Mesenchymal stem cell (in vitro differentiated cells and primary cell): ENCODE measurements around the gene ARGLU1.
A peak's percentile ranks its signal among the peaks of the same experiment; 100 is the strongest.

Experiments
- DNase-seq: peaks from one replicate; pipeline ENCODE4 v3.0.0-alpha.2; 2013
- H2AFZ ChIP-seq: one replicate; pipeline ENCODE4 v1.6.1; 2013; ENCODE audit warnings: low read depth, mild to moderate bottlenecking, control low read depth, inconsistent platforms, low read length, moderate library complexity
- H2AK5ac ChIP-seq: 2 replicates; pipeline ENCODE4 v1.6.1; 2013; ENCODE audit warnings: low read length, moderate library complexity, mild to moderate bottlenecking, inconsistent platforms; ENCODE audit not compliant: severe bottlenecking
- H2BK120ac ChIP-seq: one replicate; pipeline ENCODE4 v1.6.1; 2013; ENCODE audit warnings: low read depth, mild to moderate bottlenecking, inconsistent platforms, low read length, moderate library complexity
- H2BK12ac ChIP-seq, 2 experiments: one replicate each; pipeline ENCODE4 v1.6.1; 2013; ENCODE audit warnings: inconsistent platforms in 2 of 2, low read length in 2 of 2, mild to moderate bottlenecking in 2 of 2, moderate library complexity in 2 of 2, control low read depth in 1 of 2
- H2BK15ac ChIP-seq: one replicate; pipeline ENCODE4 v1.6.1; 2013; ENCODE audit warnings: mild to moderate bottlenecking, low read depth, inconsistent platforms; ENCODE audit not compliant: poor library complexity, severe bottlenecking
- H2BK5ac ChIP-seq: 2 replicates; pipeline ENCODE4 v1.6.1; 2013; ENCODE audit warnings: low read depth, mild to moderate bottlenecking, low read length, control low read depth, inconsistent platforms; ENCODE audit not compliant: poor library complexity, severe bottlenecking
- H3K14ac ChIP-seq, 2 experiments: one replicate each; pipeline ENCODE4 v1.6.1; 2013; ENCODE audit warnings: inconsistent platforms in 2 of 2, low read length in 2 of 2, control low read depth in 1 of 2, mild to moderate bottlenecking in 1 of 2, moderate library complexity in 1 of 2
- H3K18ac ChIP-seq, 2 experiments: one replicate each; pipeline ENCODE4 v1.6.1; 2013; ENCODE audit warnings: inconsistent platforms in 2 of 2, low read length in 2 of 2, control low read depth in 1 of 2, low read depth in 1 of 2, mild to moderate bottlenecking in 1 of 2
- H3K23ac ChIP-seq, 2 experiments: one replicate each; pipeline ENCODE4 v1.6.1; 2013; ENCODE audit warnings: inconsistent platforms in 2 of 2, low read length in 2 of 2, mild to moderate bottlenecking in 2 of 2, moderate library complexity in 2 of 2, control low read depth in 1 of 2
- H3K27ac ChIP-seq: 2 replicates; pipeline ENCODE4 v1.5.1; 2013; ENCODE audit warnings: mild to moderate bottlenecking, moderate library complexity, low read length, control low read depth, inconsistent platforms; ENCODE audit not compliant: poor library complexity, severe bottlenecking
- H3K27me3 ChIP-seq, 2 experiments: 2 replicates each; pipeline versions ENCODE4 v1.6.1 to v1.7.0; 2013; ENCODE audit warnings: low read length in 2 of 2, mild to moderate bottlenecking in 2 of 2, moderate library complexity in 2 of 2, control low read depth in 1 of 2, inconsistent platforms in 1 of 2; ENCODE audit not compliant: control insufficient read depth in 1 of 2, insufficient read depth in 1 of 2
- H3K36me3 ChIP-seq, 2 experiments: 2 replicates each; pipeline versions ENCODE4 v1.6.1 to v1.7.0; 2013; ENCODE audit warnings: low read length in 2 of 2, control low read depth in 1 of 2, inconsistent platforms in 1 of 2, low read depth in 1 of 2, mild to moderate bottlenecking in 1 of 2; ENCODE audit not compliant: insufficient read depth in 2 of 2, control insufficient read depth in 1 of 2
- H3K4ac ChIP-seq, 2 experiments: one replicate each; pipeline ENCODE4 v1.6.1; 2013; ENCODE audit warnings: inconsistent platforms in 2 of 2, low read length in 2 of 2, mild to moderate bottlenecking in 2 of 2, moderate library complexity in 2 of 2, control low read depth in 1 of 2, low read depth in 1 of 2
- H3K4me1 ChIP-seq: 2 replicates; pipeline ENCODE4 v1.6.1; 2013; ENCODE audit warnings: low read depth, low read length, control low read depth; ENCODE audit not compliant: control insufficient read depth, insufficient read depth
- H3K4me2 ChIP-seq: 2 replicates; pipeline ENCODE4 v1.6.1; 2013; ENCODE audit warnings: low read length, mild to moderate bottlenecking, inconsistent platforms; ENCODE audit not compliant: poor library complexity, severe bottlenecking
- H3K4me3 ChIP-seq, 2 experiments: 2 replicates each; pipeline versions ENCODE4 v1.5.1 to v1.7.0; 2013; ENCODE audit warnings: low read length in 2 of 2, mild to moderate bottlenecking in 2 of 2, control low read depth in 1 of 2, low read depth in 1 of 2; ENCODE audit not compliant: insufficient read depth in 1 of 2
- H3K79me1 ChIP-seq: replicated peaks from 2 replicates; pipeline ENCODE4 v1.6.1; 2013; ENCODE audit warnings: mild to moderate bottlenecking, control low read depth, low read length, inconsistent platforms; ENCODE audit not compliant: poor library complexity, severe bottlenecking
- H3K9ac ChIP-seq: 2 replicates; pipeline ENCODE4 v1.7.0; 2013; ENCODE audit warnings: mild to moderate bottlenecking, low read length, moderate library complexity
- H3K9me3 ChIP-seq: 2 replicates; pipeline ENCODE4 v1.7.0; 2013; ENCODE audit warnings: mild to moderate bottlenecking, low read length; ENCODE audit not compliant: control insufficient read depth
- H4K8ac ChIP-seq: one replicate; pipeline ENCODE4 v1.6.1; 2013; ENCODE audit warnings: inconsistent platforms, mild to moderate bottlenecking, low read length, moderate library complexity
- H4K91ac ChIP-seq: one replicate; pipeline ENCODE4 v1.6.1; 2013; ENCODE audit warnings: mild to moderate bottlenecking, low read length, inconsistent platforms
- WGBS: methylation state at CpG from one replicate; pipeline ENCODE4 v1.1.7; 2013; ENCODE audit warnings: mixed read lengths; 5-methylcytosine and 5-hydroxymethylcytosine counted together

The ARGLU1 gene

DNA sequence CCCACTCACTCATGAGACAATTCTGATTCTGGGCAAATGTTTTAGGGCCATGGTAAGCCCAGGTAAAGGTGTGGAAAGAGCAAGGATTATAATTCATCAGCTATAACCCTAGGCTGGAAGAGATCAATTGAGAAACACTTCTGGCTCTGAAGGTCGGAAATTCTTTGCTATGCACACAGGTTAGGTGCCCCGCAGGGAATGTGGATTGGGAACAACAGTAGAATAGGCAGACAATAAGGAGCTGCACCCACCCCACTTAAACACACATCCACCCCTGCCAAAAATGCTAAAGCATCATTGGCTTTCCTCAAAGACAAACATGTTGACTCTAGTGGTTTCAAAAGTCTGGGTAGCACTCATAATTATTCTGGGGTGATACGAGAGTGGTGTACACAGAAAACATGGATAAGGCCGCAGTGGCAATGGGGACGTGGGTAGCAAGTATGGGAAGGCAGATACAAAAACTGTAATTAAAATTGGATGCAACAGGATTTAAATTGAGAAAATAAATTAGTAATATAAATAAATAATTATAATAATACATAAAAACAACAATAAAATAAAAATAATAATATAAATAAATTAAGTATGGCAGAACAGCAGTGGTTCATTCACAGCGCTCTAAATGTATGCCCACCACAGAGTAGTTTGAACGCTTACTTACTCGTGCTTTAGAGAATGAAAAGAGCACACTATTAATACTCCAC lies 41.0 kb downstream of the ARGLU1 start:
- 95% methylated on average over 7 of the region's 8 CpGs for WGBS
- no peak overlapping the region for H2AFZ ChIP-seq
- no peak for DNase-seq

GRCh38 chr13:106525865-106526264 lies 42.1 kb downstream of the ARGLU1 start:
- Histone ChIP-seq H3K4me1 (peaks cover 15% of the 10 kb centered on the region), H3K27me3 (no peaks in the 10 kb centered on the region), H2AK5ac (no peak overlapping the region), H3K4ac (peak overlapping the region in 1 of 2 experiments; percentile 15), H3K23ac (no peak overlapping the region), H3K4me2 (no peak overlapping the region), H3K4me3 (no peak overlapping the region), H3K79me1 (peaks cover 3% of the 10 kb centered on the region), H2AFZ (no peak overlapping the region), H3K9ac (no peak overlapping the region), H2BK15ac (no peak overlapping the region), H3K36me3 (peaks cover 0 to 8% of the 10 kb centered on the region in 2 experiments), H3K14ac (no peak overlapping the region), H3K9me3 (no peaks in the 10 kb centered on the region), H4K91ac (no peak overlapping the region), H3K18ac (no peak overlapping the region), H4K8ac (no peak overlapping the region), H2BK120ac (no peak overlapping the region), H2BK5ac (no peak overlapping the region), H3K27ac (no peak overlapping the region), H2BK12ac (peak overlapping the region in 1 of 2 experiments; percentile 50)
- no peak for DNase-seq
- WGBS: 97% methylated on average over 3 of the region's 3 CpGs

More for the DNA sequence above, 41.0 kb downstream of the ARGLU1 start:
- Histone ChIP-seq H3K79me1 (peaks cover 3% of the 10 kb centered on the region), H2BK5ac (no peak overlapping the region), H3K4me3 (no peak overlapping the region), H4K8ac (no peak overlapping the region), H3K36me3 (peaks cover 0 to 8% of the 10 kb centered on the region in 2 experiments), H3K27me3 (no peaks in the 10 kb centered on the region), H3K27ac (no peak overlapping the region), H2BK15ac (no peak overlapping the region), H3K18ac (no peak overlapping the region), H4K91ac (no peak overlapping the region), H3K9me3 (no peaks in the 10 kb centered on the region), H2AK5ac (no peak overlapping the region), H3K4ac (peak overlapping the region in 1 of 2 experiments; percentile 37), H3K4me1 (peaks cover 15% of the 10 kb centered on the region), H3K4me2 (no peak overlapping the region), H3K23ac (no peak overlapping the region), H2BK120ac (no peak overlapping the region), H3K14ac (no peak overlapping the region), H2BK12ac (no peak overlapping the region), H3K9ac (no peak overlapping the region)

GRCh38 chr13:106524108-106524507 lies 43.8 kb downstream of the ARGLU1 start:
- 93% methylated on average over 2 of the region's 2 CpGs for WGBS
- H2BK120ac ChIP-seq: no peak overlapping the region
- H3K27me3 ChIP-seq: no peaks in the 10 kb centered on the region
- H3K9ac ChIP-seq: no peak overlapping the region
- H3K4me2 ChIP-seq: no peak overlapping the region
- H2BK15ac ChIP-seq: no peak overlapping the region
- H2AFZ ChIP-seq: no peak overlapping the region
- H3K23ac ChIP-seq: no peak overlapping the region
- no peak for DNase-seq
- peaks cover 0 to 8% of the 10 kb centered on the region in 2 experiments for H3K36me3 ChIP-seq
- no peak overlapping the region for H4K8ac ChIP-seq
- no peak overlapping the region for H3K27ac ChIP-seq
- peaks cover 7% of the 10 kb centered on the region for H3K79me1 ChIP-seq
- H3K4ac ChIP-seq: no peak overlapping the region
- no peak overlapping the region for H2AK5ac ChIP-seq
- no peak overlapping the region for H3K14ac ChIP-seq
- H2BK12ac ChIP-seq: no peak overlapping the region
- no peak overlapping the region for H2BK5ac ChIP-seq
- no peak overlapping the region for H3K18ac ChIP-seq
- H3K9me3 ChIP-seq: no peaks in the 10 kb centered on the region
- no peak overlapping the region for H3K4me3 ChIP-seq
- peaks cover 17% of the 10 kb centered on the region for H3K4me1 ChIP-seq
- no peak overlapping the region for H4K91ac ChIP-seq

- H3K27ac ChIP-seq: no peak overlapping the region
- H3K9me3 ChIP-seq: no peaks in the 10 kb centered on the region
- no peak overlapping the region for H3K9ac ChIP-seq
- no peak overlapping the region for H4K8ac ChIP-seq
- H3K4me3 ChIP-seq: no peak overlapping the region
- no peak overlapping the region for H2BK15ac ChIP-seq
- peak overlapping the region; percentile 35 for H2AK5ac ChIP-seq
- peaks cover 0 to 10% of the 10 kb centered on the region in 2 experiments for H3K36me3 ChIP-seq
- no peak overlapping the region for H2BK5ac ChIP-seq
- no peak overlapping the region for H3K23ac ChIP-seq
- H3K79me1 ChIP-seq: peaks cover 7% of the 10 kb centered on the region
- no peak overlapping the region for H2AFZ ChIP-seq
- H3K4ac ChIP-seq: no peak overlapping the region
- H3K27me3 ChIP-seq: no peaks in the 10 kb centered on the region
- DNase-seq: no peak
- H2BK120ac ChIP-seq: no peak overlapping the region
- peak overlapping the region in 1 of 2 experiments; percentile 30 for H2BK12ac ChIP-seq
- no peak overlapping the region for H4K91ac ChIP-seq
- H3K18ac ChIP-seq: no peak overlapping the region
- H3K14ac ChIP-seq: no peak overlapping the region
- H3K4me1 ChIP-seq: peaks cover 16% of the 10 kb centered on the region
- WGBS: 96% methylated on average over 3 of the region's 3 CpGs
- H3K4me2 ChIP-seq: no peak overlapping the region
Observed at GRCh38 chr13:106523576-106523975, 44.4 kb downstream of the ARGLU1 start.
